ENCODE data around the gene SZRD1. TPM values are rescaled to one million over a fixed set of nuclear protein-coding genes. Genes with fewer than 3 reads are reported as not detected.

Gene SZRD1
- total and polyA plus RNA-seq, 2 experiments from 2014 or later: 61.1 to 92.6 TPM

DNA sequence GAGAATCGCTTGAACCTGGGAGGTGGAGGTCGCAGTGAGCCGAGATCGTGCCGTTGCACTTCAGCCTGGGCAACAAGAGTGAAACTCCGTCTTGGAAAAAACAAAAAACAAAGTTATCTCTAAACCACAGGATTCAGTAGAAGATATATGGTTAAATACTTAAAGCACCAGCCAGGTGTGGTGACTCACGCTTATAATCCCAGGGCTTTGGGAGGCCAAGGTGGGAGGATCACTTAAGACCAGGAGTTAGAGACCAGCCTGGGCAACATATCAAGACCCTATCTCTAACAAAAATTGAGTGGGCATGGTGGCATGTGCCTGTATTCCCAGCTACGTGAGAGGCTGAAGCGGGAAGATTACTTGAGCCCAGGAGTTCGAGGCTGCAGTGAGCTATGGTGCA lies 79.1 kb downstream of the SZRD1 start:
- H3K9me3 ChIP-seq (ENCODE audit: low read depth): no peaks in the 10 kb centered on the region
- H3K4me2 ChIP-seq (ENCODE audit: unreplicated experiment): no peak overlapping the region
- WGBS, 2 experiments (ENCODE audit: low coverage in 1 of 2, low lambda C conversion rate in 2 of 2, missing lambda C conversion rate in 2 of 2): 81 to 83% methylated on average over 10 of the region's 10 CpGs
- H3K36me3 ChIP-seq (ENCODE audit: low read depth): peaks cover 34% of the 10 kb centered on the region
- H4K20me1 ChIP-seq (ENCODE audit: insufficient read depth): no peaks in the 10 kb centered on the region; the same call in 1 of the 2 replicates
- H3K4me3 ChIP-seq: no peak overlapping the region
- H2AFZ ChIP-seq: no peak overlapping the region
- TF ChIP-seq EZH2phosphoT487 (IDR thresholded peaks at IDR 0.05; ENCODE audit: insufficient read depth, low read depth) (no peak), EZH2 (IDR thresholded peaks at IDR 0.05; ENCODE audit: insufficient read depth, poor library complexity, severe bottlenecking) (no peak)
- H3K4me1 ChIP-seq (ENCODE audit: insufficient read depth): no peaks in the 10 kb centered on the region
- H3K27ac ChIP-seq: no peak overlapping the region
- in situ Hi-C loops (cut with MboI): no loop called here
- H3K79me2 ChIP-seq (ENCODE audit: insufficient read depth): peaks cover 97% of the 10 kb centered on the region
- no peak overlapping the region for H3K9ac ChIP-seq
- 0 out of 2 replicates have a peak, but pooled peaks cover 10% of the 10 kb centered on the region for H3F3A ChIP-seq (ENCODE audit: insufficient read depth)
- DNase-seq: no peak
- H3K27me3 ChIP-seq (replicated peaks; ENCODE audit: insufficient read depth): no peaks in the 10 kb centered on the region
- no peaks in the 10 kb centered on the region for H3K9me2 ChIP-seq (ENCODE audit: insufficient read depth)

GRCh38 chr1:16447641-16448040 lies 80.6 kb downstream of the SZRD1 start:
- Histone ChIP-seq H3K36me3 (ENCODE audit: low read depth) (peaks cover 28% of the 10 kb centered on the region), H3K79me2 (ENCODE audit: insufficient read depth) (peaks cover 96% of the 10 kb centered on the region), H3K4me3 (no peak overlapping the region), H3K9me3 (ENCODE audit: low read depth) (no peaks in the 10 kb centered on the region), H3K9ac (no peak overlapping the region), H4K20me1 (ENCODE audit: insufficient read depth) (no peaks in the 10 kb centered on the region; the same call in 1 of the 2 replicates), H3K4me2 (ENCODE audit: unreplicated experiment) (no peak overlapping the region), H3K9me2 (ENCODE audit: insufficient read depth) (no peaks in the 10 kb centered on the region), H2AFZ (no peak overlapping the region), H3K27me3 (replicated peaks; ENCODE audit: insufficient read depth) (no peaks in the 10 kb centered on the region), H3F3A (ENCODE audit: insufficient read depth) (0 out of 2 replicates have a peak, but pooled peaks cover 11% of the 10 kb centered on the region), H3K4me1 (ENCODE audit: insufficient read depth) (no peaks in the 10 kb centered on the region), H3K27ac (no peak overlapping the region)
- WGBS, 2 experiments (ENCODE audit: low coverage in 1 of 2, low lambda C conversion rate in 2 of 2, missing lambda C conversion rate in 2 of 2): 99% methylated on average over 9 of the region's 9 CpGs
- no peak for DNase-seq
- in situ Hi-C loops (cut with MboI): no loop called here
- TF ChIP-seq EZH2 (IDR thresholded peaks at IDR 0.05; ENCODE audit: insufficient read depth, poor library complexity, severe bottlenecking): no peak
- no peak for TF ChIP-seq EZH2phosphoT487 (IDR thresholded peaks at IDR 0.05; ENCODE audit: insufficient read depth, low read depth)

Other genes with a start within 250 kb of the SZRD1 start
- 20.4 and 21.7 TPM in 2 replicates for gene EPHA2, start 211.2 kb upstream of the SZRD1 start, total RNA-seq (2014; rRNA removed; shearing (Covaris generic))
- gene EPHA2, start 211.2 kb upstream of the SZRD1 start, polyA plus RNA-seq (2016; fragmentation: Nextera tagmentation; extraction: Ambion mirVana): 8.0 and 8.8 TPM in 2 replicates
- 8.6 and 12.1 TPM in 2 replicates for gene ARHGEF19, start 154.6 kb upstream of the SZRD1 start, total RNA-seq (2014; rRNA removed; shearing (Covaris generic))
- gene ARHGEF19, start 154.6 kb upstream of the SZRD1 start, polyA plus RNA-seq (2016; fragmentation: Nextera tagmentation; extraction: Ambion mirVana): 13.3 and 14.2 TPM in 2 replicates
- 9.7 and 16.5 TPM in 2 replicates for gene CPLANE2, start 130.1 kb upstream of the SZRD1 start, total RNA-seq (2014; rRNA removed; shearing (Covaris generic))
- 2.6 and 3.5 TPM in 2 replicates for gene CPLANE2, start 130.1 kb upstream of the SZRD1 start, polyA plus RNA-seq (2016; fragmentation: Nextera tagmentation; extraction: Ambion mirVana)
- 20.2 and 27.8 TPM in 2 replicates for gene FBXO42, start 14.8 kb upstream of the SZRD1 start, total RNA-seq (2014; rRNA removed; shearing (Covaris generic))
- gene FBXO42, start 14.8 kb upstream of the SZRD1 start, polyA plus RNA-seq (2016; fragmentation: Nextera tagmentation; extraction: Ambion mirVana): 16.9 and 17.1 TPM in 2 replicates
- not detected in 2 replicates for gene SPATA21, start 70.2 kb downstream of the SZRD1 start, total RNA-seq (2014; rRNA removed; shearing (Covaris generic))
- gene SPATA21, start 70.2 kb downstream of the SZRD1 start, polyA plus RNA-seq (2016; fragmentation: Nextera tagmentation; extraction: Ambion mirVana): not detected in 2 replicates
- 112 and 117 TPM in 2 replicates for gene NECAP2, start 73.5 kb downstream of the SZRD1 start, total RNA-seq (2014; rRNA removed; shearing (Covaris generic))
- 102 and 106 TPM in 2 replicates for gene NECAP2, start 73.5 kb downstream of the SZRD1 start, polyA plus RNA-seq (2016; fragmentation: Nextera tagmentation; extraction: Ambion mirVana)
- under 0.01 TPM in 1 of 2 replicates, not detected in the other for gene RNU1-1, start 147.0 kb downstream of the SZRD1 start, total RNA-seq (2014; rRNA removed; shearing (Covaris generic))
- not detected in 2 replicates for gene RNU1-1, start 147.0 kb downstream of the SZRD1 start, polyA plus RNA-seq (2016; fragmentation: Nextera tagmentation; extraction: Ambion mirVana)
- 18.6 and 41.0 TPM in 2 replicates for gene NBPF1, start 246.3 kb downstream of the SZRD1 start, total RNA-seq (2014; rRNA removed; shearing (Covaris generic))
- 21.2 and 22.5 TPM in 2 replicates for gene NBPF1, start 246.3 kb downstream of the SZRD1 start, polyA plus RNA-seq (2016; fragmentation: Nextera tagmentation; extraction: Ambion mirVana)